Rectal smooth muscle tissue (tissue), 1 donor: Measurements from ENCODE around the gene OPRM1.

ENCODE experiments used
- H3K27ac ChIP-seq: one replicate; pipeline ENCODE4 v1.7.0; 2013; ENCODE audit warnings: low read depth, low read length, inconsistent platforms
- H3K27me3 ChIP-seq: one replicate; pipeline ENCODE4 v1.7.0; 2013; ENCODE audit warnings: low read length; ENCODE audit not compliant: control insufficient read depth, insufficient read depth
- H3K36me3 ChIP-seq: one replicate; pipeline ENCODE4 v1.7.0; 2013; ENCODE audit warnings: low read length; ENCODE audit not compliant: control insufficient read depth, insufficient read depth
- H3K4me1 ChIP-seq: one replicate; pipeline ENCODE4 v1.7.0; 2013; ENCODE audit warnings: low read length; ENCODE audit not compliant: control insufficient read depth, insufficient read depth
- H3K4me3 ChIP-seq: one replicate; pipeline ENCODE4 v1.7.0; 2013; ENCODE audit warnings: low read length
- H3K9ac ChIP-seq: one replicate; pipeline ENCODE4 v1.7.0; 2013; ENCODE audit warnings: low read length

The OPRM1 gene

GRCh38 chr6:154093231-154094044 is 54.4 kb downstream of the OPRM1 start:
- Histone ChIP-seq H3K27ac (no peak overlapping the region), H3K36me3 (no peaks in the 10 kb centered on the region), H3K4me3 (no peak overlapping the region), H3K27me3 (no peaks in the 10 kb centered on the region), H3K4me1 (no peaks in the 10 kb centered on the region), H3K9ac (no peak overlapping the region)

GRCh38 chr6:154095571-154095970 is 56.5 kb downstream of the OPRM1 start:
- Histone ChIP-seq H3K27ac (no peak overlapping the region), H3K4me3 (no peak overlapping the region), H3K4me1 (no peaks in the 10 kb centered on the region), H3K36me3 (no peaks in the 10 kb centered on the region), H3K27me3 (no peaks in the 10 kb centered on the region), H3K9ac (no peak overlapping the region)

- H3K27ac ChIP-seq = no peak overlapping the region
- no peaks in the 10 kb centered on the region for H3K27me3 ChIP-seq
- no peak overlapping the region for H3K4me3 ChIP-seq
- H3K36me3 ChIP-seq = no peaks in the 10 kb centered on the region
- H3K9ac ChIP-seq = no peak overlapping the region
- no peaks in the 10 kb centered on the region for H3K4me1 ChIP-seq
Measured at GRCh38 chr6:154096316-154096715, 57.3 kb downstream of the OPRM1 start.

GRCh38 chr6:154096834-154097233 is 57.8 kb downstream of the OPRM1 start:
- Histone ChIP-seq H3K36me3 (no peaks in the 10 kb centered on the region), H3K9ac (no peak overlapping the region), H3K27me3 (no peaks in the 10 kb centered on the region), H3K4me3 (no peak overlapping the region), H3K4me1 (no peaks in the 10 kb centered on the region), H3K27ac (no peak overlapping the region)

- Histone ChIP-seq H3K4me3 (no peak overlapping the region), H3K27me3 (no peaks in the 10 kb centered on the region), H3K27ac (no peak overlapping the region), H3K36me3 (no peaks in the 10 kb centered on the region), H3K4me1 (no peaks in the 10 kb centered on the region), H3K9ac (no peak overlapping the region)
Measured at GRCh38 chr6:154099211-154099610, 60.2 kb downstream of the OPRM1 start.

GRCh38 chr6:154106251-154106650 is 67.2 kb downstream of the OPRM1 start:
- H3K9ac ChIP-seq = no peak overlapping the region
- no peaks in the 10 kb centered on the region for H3K27me3 ChIP-seq
- H3K4me1 ChIP-seq = no peaks in the 10 kb centered on the region
- no peak overlapping the region for H3K27ac ChIP-seq
- no peak overlapping the region for H3K4me3 ChIP-seq
- H3K36me3 ChIP-seq = no peaks in the 10 kb centered on the region

- no peaks in the 10 kb centered on the region for H3K27me3 ChIP-seq
- H3K4me1 ChIP-seq = no peaks in the 10 kb centered on the region
- H3K4me3 ChIP-seq = no peak overlapping the region
- H3K9ac ChIP-seq = no peak overlapping the region
- H3K36me3 ChIP-seq = no peaks in the 10 kb centered on the region
- no peak overlapping the region for H3K27ac ChIP-seq
Measured at GRCh38 chr6:154111025-154111424, 72.0 kb downstream of the OPRM1 start.

GRCh38 chr6:154112181-154112809 is 73.3 kb downstream of the OPRM1 start:
- Histone ChIP-seq H3K27ac (no peak overlapping the region), H3K9ac (no peak overlapping the region), H3K4me3 (no peak overlapping the region), H3K36me3 (no peaks in the 10 kb centered on the region), H3K27me3 (no peaks in the 10 kb centered on the region), H3K4me1 (no peaks in the 10 kb centered on the region)

- Histone ChIP-seq H3K4me1 (no peaks in the 10 kb centered on the region), H3K36me3 (no peaks in the 10 kb centered on the region), H3K4me3 (no peak overlapping the region), H3K27ac (no peak overlapping the region), H3K27me3 (no peaks in the 10 kb centered on the region), H3K9ac (no peak overlapping the region)
Measured at GRCh38 chr6:154113392-154113791, 74.4 kb downstream of the OPRM1 start.

- no peaks in the 10 kb centered on the region for H3K36me3 ChIP-seq
- no peaks in the 10 kb centered on the region for H3K27me3 ChIP-seq
- no peak overlapping the region for H3K4me3 ChIP-seq
- no peak overlapping the region for H3K9ac ChIP-seq
- H3K4me1 ChIP-seq = no peaks in the 10 kb centered on the region
- no peak overlapping the region for H3K27ac ChIP-seq
Measured at GRCh38 chr6:154117485-154117884, 78.4 kb downstream of the OPRM1 start.

- Histone ChIP-seq H3K4me1 (no peaks in the 10 kb centered on the region), H3K36me3 (no peaks in the 10 kb centered on the region), H3K4me3 (no peak overlapping the region), H3K27me3 (no peaks in the 10 kb centered on the region), H3K27ac (no peak overlapping the region), H3K9ac (no peak overlapping the region)
Measured at GRCh38 chr6:154122195-154122925, 83.3 kb downstream of the OPRM1 start.

GRCh38 chr6:154123155-154123956 is 84.3 kb downstream of the OPRM1 start:
- Histone ChIP-seq H3K27me3 (no peaks in the 10 kb centered on the region), H3K36me3 (no peaks in the 10 kb centered on the region), H3K4me3 (no peak overlapping the region), H3K4me1 (no peaks in the 10 kb centered on the region), H3K9ac (no peak overlapping the region), H3K27ac (no peak overlapping the region)
